ENCODE results near the gene UTS2B.
"Not testable (repeated sequence)": the region's sequence is repeated elsewhere in the genome, so short reads cannot be mapped to it uniquely, and the experiment has no call there.

The UTS2B gene

DNA sequence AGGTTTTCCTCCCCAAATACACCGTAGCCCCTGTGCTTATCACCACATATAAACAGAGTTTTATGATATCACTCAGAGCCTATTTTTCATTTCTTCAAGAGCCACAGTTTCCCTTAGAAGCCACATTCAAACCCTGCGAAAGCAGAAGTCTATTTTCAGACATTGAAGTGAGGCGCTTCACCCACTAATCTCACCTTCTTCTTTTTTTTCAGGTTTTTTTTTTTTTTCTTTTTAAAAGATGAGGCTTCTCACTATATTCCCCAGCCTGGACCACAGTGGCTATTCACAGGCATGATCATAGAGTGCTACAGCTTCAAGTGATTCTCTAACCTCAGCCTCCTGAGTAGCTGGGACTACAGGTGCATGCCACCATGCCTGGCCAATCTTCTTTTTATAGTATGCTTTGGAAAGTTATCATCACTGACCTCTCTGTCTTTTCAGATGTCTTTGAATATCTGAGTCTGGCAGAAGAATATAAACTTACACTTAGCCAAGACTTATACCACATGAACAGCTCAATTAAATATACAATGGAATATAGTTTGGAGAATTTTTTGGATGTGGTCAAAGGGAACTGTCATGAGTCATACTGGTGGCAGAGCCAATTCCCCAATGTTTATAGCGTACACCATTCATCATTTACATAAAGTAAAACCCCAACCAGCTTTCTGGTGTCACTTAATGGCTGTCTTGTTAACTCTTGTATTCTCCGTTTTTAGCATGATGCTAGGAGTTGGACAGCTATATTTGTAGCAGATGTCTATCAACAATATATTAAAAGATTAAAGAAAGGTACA is 60.8 kb downstream of the UTS2B start:
- DNase-seq, result no peak

DNA sequence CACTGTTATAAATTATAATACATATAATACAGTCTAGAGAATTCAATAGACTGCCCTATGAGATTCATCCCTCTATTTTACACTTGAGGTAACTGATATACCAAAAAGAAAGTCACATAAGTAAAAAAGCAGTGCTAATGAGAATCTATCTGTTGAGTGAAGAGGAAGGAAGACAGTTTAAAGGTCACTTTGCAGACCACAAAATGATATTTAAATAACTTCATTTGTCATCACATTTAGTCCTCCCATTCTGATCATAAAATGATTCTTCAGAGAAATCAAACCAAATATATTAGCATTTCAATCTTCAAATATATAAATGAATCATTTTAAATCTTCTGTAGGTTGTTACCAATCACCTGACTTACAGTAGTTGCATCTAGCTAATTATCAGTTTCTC is 61.6 kb downstream of the UTS2B start:
- no peak for DNase-seq

DNA sequence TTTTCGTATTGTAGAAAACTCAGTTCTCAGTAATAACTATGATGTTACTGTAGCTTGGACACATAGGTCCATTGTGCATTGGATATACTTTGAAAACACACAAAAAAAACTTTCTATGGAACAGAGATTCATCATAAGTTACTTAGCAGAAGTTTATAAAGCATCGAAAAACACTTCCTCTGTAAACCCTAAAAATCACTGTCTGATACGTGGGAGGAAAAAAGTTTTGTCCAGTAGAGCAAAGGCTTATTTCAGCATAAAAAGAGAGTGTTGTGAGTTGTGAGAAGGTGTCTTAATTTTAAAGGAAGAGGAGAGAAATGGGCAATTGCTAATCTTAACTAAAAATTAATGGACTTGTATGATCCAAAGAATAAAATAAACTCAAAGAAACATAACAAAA is 66.5 kb downstream of the UTS2B start:
- DNase-seq, result no peak

DNA sequence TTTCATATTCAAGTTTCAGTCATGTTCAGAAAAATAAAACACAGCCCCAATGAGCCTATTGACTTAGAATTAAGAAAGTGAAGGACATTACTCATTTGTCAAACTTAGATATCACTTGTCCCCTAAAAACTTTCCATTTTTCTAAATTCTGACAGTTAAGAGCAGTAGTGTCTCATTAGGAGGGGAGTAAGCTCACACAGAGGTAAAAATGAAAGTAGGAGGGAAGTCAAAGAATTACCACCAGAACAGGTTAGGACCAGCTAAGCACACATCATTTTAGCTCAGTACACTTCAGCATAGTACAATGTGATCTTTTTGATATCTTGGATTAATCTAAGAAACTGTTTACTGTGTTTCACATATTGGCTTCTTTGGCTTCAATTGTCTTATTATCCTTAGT is 67.0 kb downstream of the UTS2B start:
- no peak for DNase-seq

DNA sequence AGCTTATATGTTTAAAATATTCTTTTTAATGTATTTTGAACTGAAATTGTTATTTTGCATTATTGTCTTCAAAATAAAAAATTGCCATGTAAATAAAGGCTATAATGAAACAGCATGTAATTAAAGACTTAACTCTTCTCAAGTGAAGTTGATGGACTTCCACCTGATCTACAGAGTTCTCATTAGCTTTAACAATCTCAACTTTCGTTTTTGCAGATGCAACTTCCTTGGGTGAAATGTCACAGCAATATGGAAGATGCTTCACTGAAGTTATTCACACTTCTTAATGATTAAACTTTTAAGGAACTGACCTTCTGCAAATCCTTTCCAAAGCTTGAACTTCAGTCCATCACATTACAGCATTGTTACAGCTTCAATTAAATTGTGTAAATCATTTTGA is 67.7 kb downstream of the UTS2B start:
- DNase-seq, result no peak

DNA sequence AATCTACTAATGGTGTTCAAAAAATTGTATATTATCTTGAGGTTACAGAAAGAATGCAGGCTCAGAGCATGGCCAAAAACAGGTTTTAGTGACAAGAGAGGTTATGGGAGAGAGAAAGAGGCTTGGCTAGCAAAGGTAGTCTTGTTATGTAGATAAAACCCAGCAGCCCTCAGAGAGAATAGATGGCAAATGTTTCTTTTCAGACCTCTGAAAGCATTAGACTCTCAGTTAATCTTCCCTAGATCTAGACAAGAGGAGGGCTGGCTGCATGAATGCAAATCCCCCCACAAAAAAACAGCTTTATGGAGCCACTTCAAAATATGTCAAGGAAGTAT is 69.1 kb downstream of the UTS2B start:
- DNase-seq, result no peak

DNA sequence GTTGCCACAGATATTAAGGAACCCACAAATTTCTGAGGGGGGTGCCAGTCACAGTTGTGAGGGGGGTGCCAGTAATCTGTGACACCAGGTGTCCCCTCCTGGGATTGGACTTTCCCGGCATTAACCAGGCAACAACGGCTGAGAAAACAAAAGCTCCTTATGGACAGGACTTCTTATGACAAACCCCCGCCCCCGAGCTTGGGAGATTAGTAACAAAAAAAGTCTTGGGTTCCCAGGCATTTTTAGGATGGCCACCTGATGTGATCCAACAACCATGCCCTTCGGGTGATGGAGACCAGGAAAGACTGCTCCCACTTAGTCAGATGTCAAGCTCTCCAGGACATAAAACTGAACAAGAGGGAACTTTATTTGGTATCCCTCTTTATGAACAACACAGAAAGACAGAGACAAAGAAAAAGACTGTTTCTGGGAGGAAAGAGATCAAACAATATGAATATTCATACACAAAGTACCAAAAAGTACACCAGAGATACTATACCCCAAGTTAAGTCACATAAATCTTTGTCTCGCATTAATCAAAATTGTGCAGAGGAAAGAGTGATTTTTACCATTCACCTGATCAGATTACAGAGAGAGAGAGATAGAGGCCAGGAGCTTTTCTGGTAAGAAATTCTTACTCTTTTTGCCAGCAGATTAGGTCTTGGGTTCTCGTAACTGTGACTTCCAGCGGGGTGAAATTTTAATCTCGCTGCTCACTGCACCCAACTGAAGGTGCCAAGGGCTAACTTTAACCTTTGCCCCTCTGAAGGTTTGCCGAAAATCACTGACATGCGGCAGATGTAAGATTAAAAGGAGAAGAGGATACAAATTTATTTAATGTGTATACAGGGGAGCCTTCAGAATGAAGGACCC is 69.7 kb downstream of the UTS2B start:
- no peak for DNase-seq

DNA sequence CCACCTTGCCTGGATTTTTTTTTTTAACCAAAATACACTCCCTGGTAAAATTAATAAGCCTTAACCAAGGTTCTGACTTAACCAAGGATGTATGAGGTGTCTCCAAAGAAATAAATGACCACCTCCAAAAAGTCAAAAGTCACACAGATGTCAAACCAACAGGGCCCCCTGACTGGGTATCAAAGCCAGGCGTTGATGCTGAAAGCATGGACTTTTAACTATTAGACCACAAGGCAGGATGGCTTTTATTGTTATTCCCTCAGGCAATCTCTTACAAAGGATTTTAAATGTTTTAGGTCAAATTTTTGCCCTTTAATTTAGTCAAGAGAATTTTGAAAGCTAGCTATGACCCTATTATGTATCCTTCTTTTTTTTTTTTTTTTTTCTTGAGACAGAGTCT is 70.8 kb downstream of the UTS2B start:
- DNase-seq, result no peak

DNA sequence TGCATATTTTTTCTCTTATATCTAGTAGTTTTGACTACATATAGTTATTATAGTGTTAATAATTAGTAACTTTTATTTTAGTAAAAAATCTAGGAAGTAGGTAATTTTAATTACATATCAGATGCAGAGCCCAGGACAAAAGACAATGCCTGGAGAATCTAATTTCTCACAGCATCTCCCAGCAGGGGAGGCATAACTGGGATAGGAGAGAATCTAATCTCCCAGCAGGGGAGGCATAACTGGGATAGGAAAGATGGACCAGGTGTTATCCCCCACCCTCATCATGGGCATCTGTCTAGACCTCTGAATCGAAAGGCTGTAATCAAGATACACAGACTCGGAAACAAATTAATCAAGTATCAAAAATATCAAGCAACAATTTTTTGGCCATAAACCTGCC is 73.0 kb downstream of the UTS2B start:
- no peak for DNase-seq

DNA sequence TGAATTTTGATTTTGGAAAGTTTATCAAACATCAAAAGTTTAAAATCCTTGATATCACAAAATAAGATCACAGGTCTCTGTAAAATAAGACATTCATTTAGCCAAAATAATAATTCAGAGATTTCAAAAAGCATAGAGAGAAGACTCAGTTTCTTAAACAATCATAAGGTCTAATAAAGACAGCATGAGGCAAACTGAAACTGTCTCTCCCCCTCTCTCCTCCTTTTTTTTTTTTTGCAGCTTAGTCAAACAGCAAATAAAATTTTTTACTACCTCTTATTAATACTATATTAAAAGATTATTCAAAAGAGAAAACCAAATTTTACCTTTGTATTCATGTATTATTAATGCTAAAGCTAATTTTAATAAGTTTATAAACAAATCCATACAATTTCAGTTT is 73.9 kb downstream of the UTS2B start:
- DNase-seq, result no peak

DNA sequence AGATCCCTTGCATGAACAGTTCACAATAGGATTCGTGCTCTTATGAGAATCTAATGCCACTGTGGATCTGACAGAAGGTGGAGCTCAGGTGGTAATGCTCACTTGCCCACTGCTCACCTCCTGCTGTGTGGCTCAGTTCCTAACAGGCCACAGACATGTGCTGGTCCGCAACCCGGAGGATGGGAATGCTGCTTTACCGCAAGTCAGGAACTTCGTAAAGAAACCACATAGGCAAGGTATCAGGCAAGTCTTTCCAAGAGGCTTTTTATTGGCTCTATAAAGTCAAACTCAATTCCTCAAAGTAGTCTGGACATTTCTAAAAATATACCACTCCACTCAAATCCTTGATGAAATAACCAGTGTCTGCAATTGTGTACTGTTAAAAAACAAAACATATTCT is 75.2 kb downstream of the UTS2B start:
- no peak for DNase-seq

DNA sequence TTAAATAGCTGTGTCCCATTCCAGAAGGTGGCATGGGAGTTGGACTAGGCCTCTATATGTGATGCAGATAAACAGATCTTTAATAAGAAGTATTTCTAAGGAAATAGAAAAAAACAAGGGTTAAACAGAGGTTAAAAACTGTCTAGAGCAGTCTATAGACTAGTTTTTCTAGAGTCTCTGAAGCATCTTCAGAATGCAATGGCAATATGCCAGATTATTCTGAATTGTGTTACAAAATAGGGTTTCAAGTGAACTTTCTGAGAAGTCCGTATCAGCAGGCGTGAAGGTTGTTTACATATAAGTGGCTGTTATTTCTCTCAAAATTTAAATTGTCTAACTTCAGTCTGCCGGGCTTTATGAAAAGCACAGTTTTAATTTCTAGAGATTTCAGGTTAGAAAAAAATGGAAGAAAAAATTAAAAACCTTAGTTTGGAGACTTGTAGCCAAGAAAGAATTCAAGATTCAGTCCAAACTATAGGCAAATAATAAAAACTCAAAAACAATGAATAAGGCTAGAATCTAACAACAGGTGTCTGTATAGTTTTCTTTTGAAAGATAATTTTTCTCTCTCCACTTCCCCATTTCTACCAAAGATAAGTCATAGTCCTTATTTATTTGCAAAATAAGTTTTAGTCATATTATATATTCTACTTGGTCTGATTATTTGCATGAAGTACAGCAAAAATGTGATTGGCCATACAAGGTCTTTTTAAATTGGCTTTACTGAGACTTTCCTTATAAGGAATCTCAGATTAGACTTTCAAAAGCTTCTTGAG is 76.0 kb downstream of the UTS2B start:
- DNase-seq, result no peak

DNA sequence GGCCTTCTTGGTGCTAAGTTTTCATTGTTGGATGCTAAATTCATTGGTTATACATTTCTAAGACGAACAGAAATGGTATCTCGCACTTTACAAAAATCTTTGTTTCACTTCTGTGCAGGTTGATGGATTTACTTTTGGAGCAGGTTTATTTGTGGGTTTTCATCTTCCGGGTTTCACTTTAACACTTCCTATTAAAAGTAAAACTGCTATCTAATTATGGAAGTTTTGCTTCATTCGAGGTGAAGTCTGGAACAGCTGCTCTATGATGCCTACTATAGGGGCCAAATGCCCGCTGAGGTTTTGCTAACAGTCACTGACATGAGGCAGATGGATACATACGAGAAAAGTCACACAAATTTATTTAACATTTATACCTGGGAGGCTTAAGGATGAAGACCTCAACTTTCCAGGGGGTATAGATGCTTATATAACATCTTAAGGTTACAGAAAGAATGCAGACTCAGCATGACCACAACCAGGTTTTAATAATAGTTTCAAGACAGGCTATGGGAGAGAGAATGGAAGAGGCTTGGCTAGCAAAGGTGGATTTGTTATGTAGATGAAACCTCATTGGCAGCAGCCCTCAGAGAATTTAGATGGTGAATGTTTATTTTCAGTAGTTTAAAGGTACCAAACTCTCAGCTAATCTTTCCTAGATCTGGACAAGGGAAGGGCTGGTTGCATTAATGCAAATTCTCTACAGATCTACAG is 77.1 kb downstream of the UTS2B start:
- DNase-seq, result no peak

DNA sequence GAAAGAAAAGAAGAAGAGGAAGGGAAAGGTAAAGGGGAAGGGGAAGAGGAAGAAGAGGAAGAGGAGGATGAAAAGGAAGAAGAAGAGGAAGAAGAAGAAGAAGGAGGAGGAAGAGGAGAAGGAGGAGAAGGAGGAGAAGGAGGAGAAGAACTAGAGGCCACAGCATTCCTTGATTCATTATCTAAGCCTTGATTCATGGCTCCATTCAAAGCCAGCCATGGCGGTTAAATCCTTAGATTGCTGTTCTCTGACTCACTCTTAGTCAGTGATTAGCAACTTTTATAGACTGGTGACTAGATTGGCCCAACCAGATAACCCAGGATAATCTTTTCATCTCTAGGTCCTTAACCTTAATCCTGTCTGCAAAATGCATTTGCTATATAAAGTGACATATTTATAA is 83.7 kb downstream of the UTS2B start:
- DNase-seq, result no peak

DNA sequence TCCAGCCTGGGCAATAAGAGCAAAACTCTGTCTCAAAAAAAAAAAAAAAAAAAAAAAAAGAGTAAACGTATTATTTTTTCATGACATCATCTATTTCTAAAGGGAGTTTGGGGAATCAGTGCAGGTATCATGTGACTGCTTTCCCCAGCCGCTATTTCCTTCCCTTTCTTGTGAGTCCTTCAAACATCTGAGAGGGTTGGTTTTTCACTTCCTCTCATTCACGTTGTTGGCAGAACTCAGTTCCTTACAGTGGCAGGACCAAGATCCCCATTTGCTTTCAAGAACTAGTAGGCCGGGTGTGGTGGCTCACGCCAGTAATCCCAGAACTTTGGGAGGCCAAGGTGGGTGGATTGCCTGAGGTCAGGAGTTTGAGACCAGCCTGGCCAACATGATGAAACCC is 84.3 kb downstream of the UTS2B start:
- not testable (repeated sequence) for DNase-seq

DNA sequence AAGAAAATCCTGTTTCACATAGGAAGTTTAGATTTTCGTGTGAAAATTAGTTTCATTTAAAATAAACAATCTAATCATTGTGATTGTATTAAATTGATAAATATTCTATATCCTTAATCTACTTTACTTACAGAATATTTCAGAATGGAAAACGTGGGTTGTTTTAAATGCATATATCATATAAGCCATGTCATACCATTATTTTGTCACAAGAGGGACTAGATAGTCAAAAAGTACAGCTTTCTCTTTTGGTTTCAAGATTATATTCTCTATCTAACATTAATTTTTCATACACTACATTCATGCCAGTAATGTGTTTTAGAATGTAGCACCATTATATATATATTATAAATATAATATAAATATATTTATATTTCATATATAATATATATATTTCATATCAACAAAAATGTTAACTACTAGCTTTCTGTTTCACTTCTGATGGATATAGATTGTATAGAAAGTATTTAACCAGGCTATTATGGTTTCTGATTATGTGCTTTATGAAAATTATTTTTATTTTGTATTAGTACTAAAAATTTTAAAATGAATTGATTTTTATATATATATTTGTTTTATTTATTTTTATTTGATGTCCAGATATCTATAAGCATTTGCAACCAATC is 86.0 kb downstream of the UTS2B start:
- no peak for DNase-seq

DNA sequence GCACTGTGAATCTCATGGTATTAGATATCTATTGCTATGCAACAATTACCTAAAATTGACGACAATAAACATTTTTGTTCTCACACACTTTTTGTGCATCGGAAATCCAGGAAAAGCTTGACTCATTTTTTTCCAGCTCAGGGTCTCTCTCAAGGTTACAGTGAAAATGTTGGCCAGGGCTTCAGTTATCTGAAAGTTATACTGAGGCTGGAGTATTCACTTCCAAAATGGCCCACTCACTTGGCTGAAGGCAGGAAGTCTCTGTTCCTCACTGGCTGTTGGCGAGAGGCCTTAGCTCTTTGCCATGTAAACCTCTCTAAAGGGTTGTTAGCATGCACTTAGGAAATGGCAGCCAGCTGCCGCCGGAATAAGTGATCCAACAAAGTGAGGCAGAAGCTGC is 89.8 kb downstream of the UTS2B start:
- no peak for DNase-seq

DNA sequence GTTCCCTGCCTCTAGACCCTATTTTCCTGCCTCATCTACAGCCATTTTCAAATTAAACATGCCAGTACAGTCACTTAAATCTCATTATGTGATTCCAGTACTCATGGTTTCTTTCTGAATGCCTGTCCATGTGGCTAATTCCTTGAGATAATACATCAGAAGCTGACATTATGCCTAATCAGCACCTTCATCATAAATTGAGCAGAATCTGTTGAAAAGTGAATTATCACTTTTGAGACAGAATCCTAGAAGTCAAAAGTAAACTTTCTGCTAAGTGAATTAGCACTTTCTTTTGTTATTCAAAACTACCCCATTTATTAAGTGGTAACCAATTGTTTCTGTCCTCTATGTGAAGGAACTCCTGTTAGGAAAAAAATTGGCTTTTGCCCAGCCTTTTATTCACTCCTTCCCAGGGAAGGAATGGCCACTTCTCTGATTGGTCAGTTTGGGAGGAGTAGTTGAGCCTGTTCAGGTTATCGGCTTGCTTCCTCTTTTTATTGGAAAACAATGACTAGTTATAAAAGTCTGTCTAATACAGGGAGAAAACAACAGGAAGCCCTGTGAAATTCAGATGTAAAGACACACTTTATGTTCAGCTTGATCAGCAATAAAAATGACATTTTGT is 90.8 kb downstream of the UTS2B start:
- no peak for DNase-seq

DNA sequence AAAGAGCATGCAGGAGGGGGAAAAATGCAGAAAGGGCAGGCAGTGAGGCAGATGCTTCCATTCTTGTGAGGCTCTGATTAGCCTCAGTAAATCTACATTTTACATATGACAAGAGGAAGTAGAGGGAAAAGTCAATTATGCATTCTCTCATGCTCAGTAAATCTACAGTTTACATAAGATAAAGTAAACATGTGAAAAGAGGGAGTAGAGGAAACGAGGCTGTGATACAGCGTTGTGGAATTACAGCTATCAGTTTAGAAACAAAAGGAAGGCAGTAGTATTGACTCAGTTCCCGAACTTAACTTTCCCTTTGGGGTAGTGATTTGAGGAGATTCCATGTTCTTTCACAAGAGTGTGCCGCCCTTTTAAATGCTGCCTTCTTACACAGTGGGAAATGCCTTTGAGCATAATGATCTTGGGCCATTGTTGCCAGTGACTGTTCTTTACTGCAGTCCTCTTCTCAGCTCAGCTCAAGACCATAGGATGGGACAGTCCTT is 92.0 kb downstream of the UTS2B start:
- DNase-seq, result no peak

DNA sequence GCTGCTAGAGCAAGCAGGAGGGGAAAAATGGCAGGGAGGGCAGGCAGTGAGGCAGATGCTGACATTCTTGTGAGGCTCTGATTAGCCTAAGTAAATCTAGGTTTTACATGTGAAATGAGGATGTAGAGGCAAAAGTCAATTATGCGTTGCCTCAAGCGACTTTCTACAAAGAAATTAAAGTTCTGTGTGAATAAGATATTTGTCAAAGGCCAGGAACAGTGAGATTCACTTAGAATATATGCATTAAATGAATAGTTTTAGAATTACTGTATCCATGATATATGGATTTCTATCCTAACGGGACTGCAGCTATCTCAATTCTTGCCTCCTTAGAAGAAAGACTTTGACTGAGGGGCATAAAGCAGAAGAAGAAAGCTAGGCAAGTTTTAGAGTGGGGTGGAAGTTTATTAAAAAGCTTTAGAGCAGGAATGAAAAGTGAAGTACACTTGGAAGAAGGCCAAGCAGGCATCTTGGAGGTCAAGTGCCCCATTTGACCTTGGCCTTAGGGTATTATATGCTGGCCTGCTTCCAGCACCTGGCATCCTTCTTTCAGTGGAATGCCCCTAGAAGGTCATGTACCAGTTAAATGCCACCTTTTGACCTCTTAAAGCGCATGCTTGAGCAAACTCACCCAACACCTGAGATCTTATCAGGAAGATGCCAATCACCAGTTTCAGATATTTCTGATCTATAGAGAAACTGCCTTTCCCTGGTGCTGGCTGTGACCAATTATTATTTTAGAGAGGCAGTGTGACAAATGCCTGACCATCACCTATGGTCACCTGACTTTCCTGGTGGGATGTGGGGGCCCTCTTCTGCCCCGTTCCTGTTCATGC is 93.1 kb downstream of the UTS2B start:
- DNase-seq, result no peak

DNA sequence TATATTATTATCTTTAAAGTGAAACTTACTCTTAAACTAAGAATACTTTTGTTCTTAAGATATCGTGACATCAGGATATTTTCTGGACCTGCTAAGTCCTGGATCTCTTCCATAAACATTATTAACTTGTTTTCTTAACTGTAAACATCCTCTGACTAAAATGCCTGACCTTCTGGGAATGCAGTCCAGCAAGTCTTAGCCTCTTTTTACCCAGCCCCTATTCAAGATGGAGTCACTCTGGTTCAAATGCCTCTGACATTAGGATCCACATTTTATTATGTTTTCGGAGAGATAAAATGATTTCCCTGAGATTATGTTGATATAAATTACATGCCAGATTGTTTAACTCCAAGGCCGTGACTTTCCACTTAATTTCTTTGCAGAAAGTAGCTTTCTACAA is 93.7 kb downstream of the UTS2B start:
- DNase-seq, result no peak
